Measurements from ENCODE around the gene TBX4. TPM values are rescaled to one million over a fixed set of nuclear protein-coding genes. Genes with fewer than 3 reads are reported as not detected.

TBX4 gene
- total RNA-seq, 1 experiment from 2014 or later: not detected

- Histone ChIP-seq H2BK20ac (ENCODE audit: low read depth, low read length, poor library complexity, severe bottlenecking) (no peak overlapping the region), H2BK5ac (ENCODE audit: insufficient read length, low read length) (no peak overlapping the region), H3K79me2 (ENCODE audit: insufficient read depth, low read length) (no peaks in the 10 kb centered on the region), H3K9me3 (ENCODE audit: control insufficient read depth, low read depth, low read length) (no peaks in the 10 kb centered on the region), H3K9ac (ENCODE audit: extremely low read depth, insufficient read length, low read length) (no peak overlapping the region), H2BK12ac (ENCODE audit: insufficient read length, low read depth, low read length) (no peak overlapping the region), H3K56ac (ENCODE audit: insufficient read length, low read depth, low read length) (no peak overlapping the region), H3T11ph (ENCODE audit: low read length) (no peak overlapping the region), H3K23ac (ENCODE audit: insufficient read length, low read depth, low read length) (no peak overlapping the region), H2BK120ac (ENCODE audit: low read depth, low read length, poor library complexity, severe bottlenecking) (no peak overlapping the region), H2BK15ac (ENCODE audit: low read depth, low read length) (no peak overlapping the region), H3K4me2 (ENCODE audit: insufficient read depth, insufficient read length, low read length) (no peak overlapping the region), H4K5ac (ENCODE audit: insufficient read length, low read depth, low read length) (no peak overlapping the region), H3K23me2 (ENCODE audit: insufficient read length, low read depth, low read length, poor library complexity, severe bottlenecking) (no peaks in the 10 kb centered on the region), H3K27ac (ENCODE audit: insufficient read length, low read depth, low read length) (no peak overlapping the region), H2AK5ac (ENCODE audit: insufficient read length, low read length) (no peak overlapping the region), H3K14ac (ENCODE audit: insufficient read depth, low read length) (no peak overlapping the region), H4K91ac (ENCODE audit: insufficient read length, low read depth, low read length) (no peak overlapping the region), H4K20me1 (ENCODE audit: control insufficient read depth, insufficient read depth, insufficient read length) (no peaks in the 10 kb centered on the region), H3K4ac (ENCODE audit: low read depth, low read length) (no peak overlapping the region), H3K27me3 (ENCODE audit: insufficient read depth, low read length) (no peaks in the 10 kb centered on the region), H4K8ac (replicated peaks; ENCODE audit: insufficient read length, low read depth, low read length) (no peak overlapping the region), H2AFZ (ENCODE audit: low read length) (no peak overlapping the region), H3K18ac (ENCODE audit: insufficient read length, low read depth, low read length) (no peak overlapping the region), H3K79me1 (ENCODE audit: insufficient read depth, low read depth, low read length, poor library complexity, severe bottlenecking) (no peaks in the 10 kb centered on the region), H3K4me1 (ENCODE audit: insufficient read depth, low read length) (no peaks in the 10 kb centered on the region)
- Mint-ChIP-seq H3K9me3 (no peaks in the 10 kb centered on the region), H3K4me1 (peaks cover 0 to 6% of the 10 kb centered on the region in 2 experiments; a peak in 3 of 4 replicates), H3K27me3 (ENCODE audit: low read depth) (peaks cover 3% of the 10 kb centered on the region), H3K27ac (no peak overlapping the region), H3K36me3 (ENCODE audit: insufficient read depth in 1 of 3, low read depth in 3 of 3) (no peaks in the 10 kb centered on the region), H3K4me3 (no peak overlapping the region)
- WGBS (ENCODE audit: extremely low coverage, insufficient read length, low lambda C conversion rate): no CpG with 5 or more reads among the region's 5 CpGs
- no peak for DNase-seq
- no peak for TF ChIP-seq CTCF (conservative IDR thresholded peaks at IDR 0.05)
Observed at GRCh38 chr17:61502292-61502691, 50.1 kb downstream of the TBX4 start.

Data from H9 (cell line).